Measurements from ENCODE around the gene MICAL1.
A peak's percentile ranks its signal among the peaks of the same experiment; 100 is the strongest.

The MICAL1 gene, protein sequence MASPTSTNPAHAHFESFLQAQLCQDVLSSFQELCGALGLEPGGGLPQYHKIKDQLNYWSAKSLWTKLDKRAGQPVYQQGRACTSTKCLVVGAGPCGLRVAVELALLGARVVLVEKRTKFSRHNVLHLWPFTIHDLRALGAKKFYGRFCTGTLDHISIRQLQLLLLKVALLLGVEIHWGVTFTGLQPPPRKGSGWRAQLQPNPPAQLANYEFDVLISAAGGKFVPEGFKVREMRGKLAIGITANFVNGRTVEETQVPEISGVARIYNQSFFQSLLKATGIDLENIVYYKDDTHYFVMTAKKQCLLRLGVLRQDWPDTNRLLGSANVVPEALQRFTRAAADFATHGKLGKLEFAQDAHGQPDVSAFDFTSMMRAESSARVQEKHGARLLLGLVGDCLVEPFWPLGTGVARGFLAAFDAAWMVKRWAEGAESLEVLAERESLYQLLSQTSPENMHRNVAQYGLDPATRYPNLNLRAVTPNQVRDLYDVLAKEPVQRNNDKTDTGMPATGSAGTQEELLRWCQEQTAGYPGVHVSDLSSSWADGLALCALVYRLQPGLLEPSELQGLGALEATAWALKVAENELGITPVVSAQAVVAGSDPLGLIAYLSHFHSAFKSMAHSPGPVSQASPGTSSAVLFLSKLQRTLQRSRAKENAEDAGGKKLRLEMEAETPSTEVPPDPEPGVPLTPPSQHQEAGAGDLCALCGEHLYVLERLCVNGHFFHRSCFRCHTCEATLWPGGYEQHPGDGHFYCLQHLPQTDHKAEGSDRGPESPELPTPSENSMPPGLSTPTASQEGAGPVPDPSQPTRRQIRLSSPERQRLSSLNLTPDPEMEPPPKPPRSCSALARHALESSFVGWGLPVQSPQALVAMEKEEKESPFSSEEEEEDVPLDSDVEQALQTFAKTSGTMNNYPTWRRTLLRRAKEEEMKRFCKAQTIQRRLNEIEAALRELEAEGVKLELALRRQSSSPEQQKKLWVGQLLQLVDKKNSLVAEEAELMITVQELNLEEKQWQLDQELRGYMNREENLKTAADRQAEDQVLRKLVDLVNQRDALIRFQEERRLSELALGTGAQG

DNA sequence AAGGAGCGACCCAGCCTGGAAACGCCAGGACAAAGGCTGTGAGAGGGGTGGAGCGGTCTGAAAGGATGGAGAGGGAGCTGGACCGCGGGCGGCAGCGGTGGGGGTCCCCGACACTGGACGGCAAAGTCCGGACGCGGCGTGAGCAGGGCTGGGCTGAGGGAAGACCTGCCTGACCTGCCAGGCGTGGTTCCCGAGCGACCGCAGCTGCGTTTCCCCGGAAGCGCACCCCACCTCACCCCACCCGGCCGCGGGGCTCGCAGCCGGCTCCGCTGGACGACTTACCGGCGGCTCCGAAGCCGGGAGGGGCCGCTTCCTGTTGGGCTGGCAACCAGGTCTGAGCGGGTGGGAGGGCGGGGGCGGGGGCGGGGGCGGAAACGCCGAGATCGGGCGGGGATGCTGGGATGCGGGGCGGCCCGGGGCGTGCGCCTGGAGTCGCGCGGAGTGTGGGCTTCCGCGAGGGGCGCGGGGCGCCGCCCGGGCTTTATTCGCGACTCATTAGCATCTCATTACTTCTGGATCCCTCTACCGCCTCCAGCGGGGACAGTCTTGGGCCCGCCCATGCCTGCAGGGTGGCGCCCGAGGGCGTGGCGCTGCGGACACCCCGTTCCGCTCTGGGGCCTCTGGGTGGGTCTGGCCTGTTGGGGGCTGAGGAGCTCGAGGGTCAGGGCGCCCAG is at the start of gene MICAL1:
MICAL1 (minus strand) TSS at position 336 of the 674 bp plus-strand sequence. CDS start 1,576 bp downstream, outside the sequence.
- peak; percentile 45 to 64 for DNase-seq (ENCODE audit: low read depth in 2 of 2)

DNA sequence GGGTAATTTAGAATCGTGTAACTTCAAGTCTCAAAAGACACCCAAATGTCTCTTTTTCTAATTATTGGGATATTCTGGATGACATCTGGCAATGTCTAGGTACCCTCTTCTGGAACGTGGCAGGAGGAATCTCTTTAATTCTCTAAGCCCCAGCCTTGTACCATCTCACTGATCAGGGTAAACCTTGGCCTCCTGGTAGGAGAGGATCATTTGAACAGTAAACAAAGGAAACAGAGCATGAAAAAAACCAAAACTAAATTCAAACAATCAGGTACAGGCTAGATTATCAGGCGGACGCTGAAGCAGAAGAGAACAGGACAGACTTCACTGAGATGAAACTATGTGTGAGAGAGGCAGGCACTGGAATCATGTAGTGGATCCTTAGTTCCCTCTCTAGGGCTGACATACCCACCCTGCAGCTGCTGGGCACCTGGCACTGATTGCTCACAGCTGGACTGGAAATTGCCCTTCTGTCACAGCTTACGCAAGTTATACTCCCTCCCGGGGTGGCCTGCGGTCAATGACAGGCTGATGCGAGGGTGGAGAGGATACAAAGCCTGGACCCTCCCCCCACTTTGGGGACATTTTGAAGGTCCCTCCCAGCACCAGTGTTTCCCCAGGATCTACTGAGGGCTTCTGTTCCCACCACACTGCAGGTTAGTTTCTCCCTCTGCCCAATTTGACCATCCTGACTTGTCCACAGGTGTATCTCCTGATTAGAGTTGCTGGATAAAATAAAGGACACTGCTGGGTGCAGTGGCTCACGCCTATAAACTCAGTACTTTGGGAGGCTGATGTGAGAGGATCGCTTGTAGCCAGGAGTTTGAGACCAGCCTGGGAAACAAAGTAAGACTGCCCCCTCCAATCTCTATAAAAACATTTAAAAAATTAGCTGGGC is 48.0 kb upstream of the MICAL1 start:
- no peak for DNase-seq (ENCODE audit: low read depth in 2 of 2)

DNA sequence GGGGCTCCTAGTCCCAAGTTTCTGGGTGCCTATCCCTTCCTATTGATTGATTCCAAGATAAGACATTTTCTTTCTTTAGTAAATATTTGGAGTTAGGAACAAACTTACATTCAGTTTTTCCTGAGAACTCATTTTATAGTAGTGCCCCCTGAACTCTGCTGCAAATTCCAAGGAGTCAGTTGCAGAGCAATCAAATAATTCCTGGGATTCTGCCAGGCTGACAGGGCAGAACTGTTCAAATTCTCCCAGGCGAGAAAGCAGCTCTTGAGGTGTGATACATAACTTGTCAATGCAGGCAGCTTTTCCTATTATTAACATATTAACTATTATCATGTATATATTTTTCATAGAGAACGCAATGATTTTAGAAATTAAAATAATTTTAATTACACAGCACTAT is 43.4 kb upstream of the MICAL1 start:
- DNase-seq (ENCODE audit: low read depth in 2 of 2), result no peak

DNA sequence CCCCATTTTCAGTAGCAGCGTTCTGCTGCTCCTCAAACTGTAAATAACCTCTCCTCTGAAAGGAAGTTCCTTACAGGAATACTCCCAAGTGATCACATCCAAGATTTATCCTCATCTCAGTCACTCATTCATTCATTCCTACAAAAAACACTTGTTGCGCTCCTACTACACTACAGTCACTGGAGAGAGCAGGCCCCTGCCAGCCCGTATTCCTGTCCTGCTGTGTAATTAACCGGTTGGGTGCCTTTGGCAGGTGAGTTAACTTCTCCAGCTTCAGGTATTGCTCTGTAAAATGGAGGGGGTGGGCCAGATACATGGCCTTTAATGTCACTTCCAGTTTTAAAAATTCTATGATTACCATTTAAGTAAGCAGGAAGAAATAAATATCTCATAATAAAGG is 42.5 kb upstream of the MICAL1 start:
- no peak for DNase-seq (ENCODE audit: low read depth in 2 of 2)

DNA sequence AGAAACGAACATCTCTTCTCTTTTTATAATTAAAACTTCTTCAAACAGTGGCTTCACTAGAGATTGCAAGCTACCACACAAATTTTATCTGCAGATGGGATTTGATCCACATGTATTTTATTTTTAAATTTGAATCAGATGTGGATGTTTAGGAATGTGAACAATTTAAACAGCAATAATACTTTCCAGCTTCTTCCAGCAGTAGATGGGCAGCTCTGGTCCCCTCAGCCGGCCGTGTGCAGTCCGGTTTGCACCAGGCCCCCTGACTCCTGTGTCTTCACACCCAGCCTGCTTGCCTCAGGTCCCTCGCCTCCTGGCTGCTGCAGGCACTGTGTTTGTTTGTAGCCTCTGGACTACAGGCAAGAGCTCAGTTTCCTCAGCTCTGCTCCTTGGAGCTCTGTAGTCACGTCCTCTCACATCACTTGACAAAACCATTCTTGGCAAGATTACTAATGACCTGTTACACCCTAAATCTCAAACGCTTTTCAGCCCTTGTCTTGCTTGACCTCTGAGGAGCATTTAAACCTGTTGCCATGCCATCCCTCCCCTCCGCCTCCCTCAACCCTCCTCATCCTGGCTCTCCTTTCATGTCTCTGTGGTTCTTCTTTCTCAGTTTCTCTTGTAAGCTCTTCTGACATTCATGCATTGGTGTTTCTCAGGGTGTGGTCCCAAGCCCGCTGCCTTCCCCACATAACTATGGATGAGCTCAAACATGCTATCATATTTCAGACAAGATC is 40.6 kb upstream of the MICAL1 start:
- DNase-seq (ENCODE audit: low read depth in 2 of 2), result no peak

DNA sequence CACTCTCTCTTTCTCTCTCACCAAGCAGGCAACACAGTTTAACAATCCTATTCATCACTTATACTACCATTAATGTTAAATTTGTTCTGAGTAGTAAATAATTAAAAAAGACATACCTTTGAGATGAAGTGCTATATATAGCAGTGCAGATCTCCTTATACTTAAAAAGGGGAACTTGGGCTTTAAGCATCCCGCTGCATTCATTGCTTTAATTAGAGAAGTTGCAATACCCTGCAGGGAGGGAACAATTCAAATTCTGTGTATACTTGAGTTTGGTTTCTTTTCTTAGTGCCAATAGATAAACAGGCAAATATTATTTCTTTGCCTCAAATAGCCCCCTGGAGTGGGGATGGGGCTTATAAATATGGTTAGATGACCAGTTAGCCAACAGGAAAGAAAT is 38.3 kb upstream of the MICAL1 start:
- DNase-seq (ENCODE audit: low read depth in 2 of 2), result no peak

DNA sequence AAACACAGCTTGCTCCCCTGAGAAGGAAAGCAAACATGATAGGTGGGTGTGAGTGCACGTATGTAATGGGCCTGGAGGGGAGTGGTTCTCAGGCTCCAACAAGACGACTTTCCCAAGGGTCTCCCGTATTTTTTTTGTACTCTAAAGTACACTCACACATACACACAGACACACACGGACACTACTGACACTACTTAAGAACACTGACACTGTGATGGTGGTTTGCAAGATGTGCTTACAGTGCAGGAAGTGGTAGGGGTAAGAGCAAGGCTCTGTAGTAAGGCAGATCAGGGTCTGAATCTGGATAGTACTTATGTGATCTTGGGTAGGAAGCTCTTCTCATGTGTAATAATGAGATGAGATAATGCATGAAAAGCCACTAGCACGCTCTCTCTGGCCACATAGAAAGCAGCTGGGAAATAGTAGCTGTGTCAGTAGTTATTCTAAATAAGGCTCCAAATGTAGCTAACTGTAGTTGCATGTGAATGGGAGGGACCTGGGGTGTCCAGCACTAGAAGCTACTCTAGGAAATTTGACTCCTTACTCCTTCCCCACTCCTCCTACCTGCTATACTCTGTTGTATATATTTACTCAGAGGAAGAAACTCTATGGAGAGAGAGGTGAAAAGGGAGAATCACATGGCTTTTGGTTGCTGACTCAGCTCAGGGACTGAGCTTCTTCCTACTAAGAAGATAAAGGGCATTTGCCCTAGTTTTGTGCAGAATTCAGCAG is 35.8 kb upstream of the MICAL1 start:
- no peak for DNase-seq (ENCODE audit: low read depth in 2 of 2)

DNA sequence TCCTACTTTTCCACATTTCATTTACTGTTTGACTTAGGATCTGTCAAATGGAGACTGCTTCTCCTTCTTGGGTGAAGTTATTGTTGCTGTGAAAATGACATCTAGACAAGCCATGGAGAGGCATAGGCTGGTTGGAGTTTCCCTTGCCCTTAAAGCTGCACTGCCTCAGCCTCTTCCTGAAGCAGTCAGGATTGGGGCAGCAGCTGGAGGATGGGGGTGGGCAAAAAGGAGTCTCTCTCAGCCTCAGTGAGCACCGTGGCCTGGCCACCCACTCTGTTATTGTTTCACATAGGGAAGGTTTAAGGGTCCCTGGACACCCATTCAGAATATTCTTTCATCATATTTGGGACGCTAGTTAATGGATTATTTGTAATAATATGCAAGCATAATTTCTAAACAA is 35.1 kb upstream of the MICAL1 start:
- no peak for DNase-seq (ENCODE audit: low read depth in 2 of 2)

DNA sequence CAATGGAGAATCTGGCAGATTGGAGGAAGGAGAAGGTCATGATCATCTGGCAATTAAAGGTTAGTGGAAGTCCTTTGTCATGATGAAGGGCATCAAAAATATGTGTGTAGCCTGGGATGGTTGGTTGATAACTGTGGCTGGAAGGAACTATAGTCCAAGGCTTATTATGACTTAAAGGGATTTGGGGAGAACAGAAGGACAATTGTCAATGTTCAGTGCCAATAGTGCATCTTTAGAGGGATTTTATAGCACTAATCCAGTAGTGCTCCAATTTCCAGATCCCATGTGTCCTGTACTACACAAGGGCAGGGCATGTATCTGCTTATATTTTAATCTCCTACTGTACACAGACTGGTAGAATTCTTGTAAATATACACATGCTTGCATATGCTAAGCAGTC is 32.4 kb upstream of the MICAL1 start:
- DNase-seq (ENCODE audit: low read depth in 2 of 2), result no peak

DNA sequence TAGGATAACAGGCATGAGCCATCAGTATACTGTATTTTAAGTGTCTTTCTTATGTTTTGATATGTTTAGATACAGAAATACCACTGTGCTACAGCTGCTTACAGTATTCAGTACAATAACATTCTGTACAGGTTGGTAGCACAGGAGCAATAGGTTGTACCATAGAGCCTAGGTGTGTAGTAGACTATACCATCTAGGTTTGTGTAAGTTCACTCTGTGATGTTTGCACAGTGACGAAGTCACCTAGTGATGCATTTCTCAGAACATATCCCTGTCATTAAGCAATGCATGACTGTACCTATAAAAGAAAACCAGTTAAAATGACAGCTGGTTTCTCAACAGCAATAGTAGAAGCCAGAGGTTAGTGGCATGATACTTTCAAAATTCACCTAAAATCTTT is 30.5 kb upstream of the MICAL1 start:
- DNase-seq (ENCODE audit: low read depth in 2 of 2), result no peak

DNA sequence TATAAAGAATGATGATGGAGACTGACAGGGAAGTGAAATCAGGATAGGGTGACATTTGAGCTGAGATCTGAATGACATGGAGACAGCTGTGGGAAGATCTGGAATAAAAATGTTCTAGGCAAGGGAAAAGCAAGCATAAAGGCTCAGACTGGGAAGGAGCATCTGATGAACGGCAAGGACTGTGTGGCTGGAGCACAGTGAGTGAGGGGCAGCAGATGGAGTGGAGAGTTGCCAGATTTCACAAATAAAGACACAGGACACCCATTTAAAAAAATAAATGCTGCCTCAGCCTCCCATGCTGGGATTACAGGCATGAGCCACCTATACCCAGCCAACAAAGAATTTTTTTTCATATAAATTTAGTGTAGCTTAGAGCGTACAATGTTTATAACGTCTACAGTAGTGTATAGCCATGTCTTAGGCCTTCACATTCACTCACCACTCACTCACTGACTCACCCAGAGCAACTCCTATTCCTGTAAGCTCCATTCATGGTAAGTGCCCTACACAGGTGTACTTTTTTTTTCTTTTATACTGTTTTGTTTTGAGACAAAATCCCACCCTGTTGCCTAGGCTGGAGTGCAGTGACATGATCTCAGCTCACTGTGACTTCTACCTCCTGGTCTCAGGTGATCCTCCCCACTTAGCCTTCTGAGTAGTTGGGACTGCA is 29.8 kb upstream of the MICAL1 start:
- no peak for DNase-seq (ENCODE audit: low read depth in 2 of 2)

DNA sequence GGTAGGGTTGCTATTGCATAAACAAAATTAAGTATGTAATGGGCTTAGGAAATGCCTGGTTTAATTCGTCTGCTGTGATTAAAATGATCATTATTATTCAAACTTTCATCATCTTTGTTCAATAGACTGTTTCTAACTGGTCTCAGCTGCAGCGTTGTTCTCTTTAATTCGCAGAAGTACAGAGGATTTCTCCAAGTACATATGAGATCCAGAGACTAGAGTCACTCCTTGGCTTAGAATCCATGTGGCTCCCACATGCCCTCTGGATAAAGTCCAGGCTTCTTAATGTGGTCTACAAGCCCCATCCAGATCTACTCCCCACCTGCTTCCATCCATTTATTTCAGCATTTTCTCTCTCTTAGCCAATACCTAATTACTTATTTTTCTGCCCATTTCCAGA is 28.6 kb upstream of the MICAL1 start:
- DNase-seq (ENCODE audit: low read depth in 2 of 2), result no peak

DNA sequence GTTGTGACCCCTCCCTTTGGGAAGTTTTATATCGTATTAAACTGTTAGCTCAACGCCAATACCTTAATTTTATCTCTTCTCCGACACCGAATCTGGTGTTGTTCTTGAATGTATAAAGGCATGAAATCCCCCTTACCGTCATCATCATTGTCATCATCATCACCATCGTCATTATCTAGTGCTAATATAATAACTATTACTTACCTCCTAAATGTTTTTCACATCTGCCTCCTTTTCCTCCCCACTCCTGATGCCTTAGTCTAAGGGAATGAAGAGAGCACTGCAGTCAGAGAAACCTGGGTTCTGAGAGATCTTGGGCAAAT is 28.1 kb upstream of the MICAL1 start:
- no peak for DNase-seq (ENCODE audit: low read depth in 2 of 2)

DNA sequence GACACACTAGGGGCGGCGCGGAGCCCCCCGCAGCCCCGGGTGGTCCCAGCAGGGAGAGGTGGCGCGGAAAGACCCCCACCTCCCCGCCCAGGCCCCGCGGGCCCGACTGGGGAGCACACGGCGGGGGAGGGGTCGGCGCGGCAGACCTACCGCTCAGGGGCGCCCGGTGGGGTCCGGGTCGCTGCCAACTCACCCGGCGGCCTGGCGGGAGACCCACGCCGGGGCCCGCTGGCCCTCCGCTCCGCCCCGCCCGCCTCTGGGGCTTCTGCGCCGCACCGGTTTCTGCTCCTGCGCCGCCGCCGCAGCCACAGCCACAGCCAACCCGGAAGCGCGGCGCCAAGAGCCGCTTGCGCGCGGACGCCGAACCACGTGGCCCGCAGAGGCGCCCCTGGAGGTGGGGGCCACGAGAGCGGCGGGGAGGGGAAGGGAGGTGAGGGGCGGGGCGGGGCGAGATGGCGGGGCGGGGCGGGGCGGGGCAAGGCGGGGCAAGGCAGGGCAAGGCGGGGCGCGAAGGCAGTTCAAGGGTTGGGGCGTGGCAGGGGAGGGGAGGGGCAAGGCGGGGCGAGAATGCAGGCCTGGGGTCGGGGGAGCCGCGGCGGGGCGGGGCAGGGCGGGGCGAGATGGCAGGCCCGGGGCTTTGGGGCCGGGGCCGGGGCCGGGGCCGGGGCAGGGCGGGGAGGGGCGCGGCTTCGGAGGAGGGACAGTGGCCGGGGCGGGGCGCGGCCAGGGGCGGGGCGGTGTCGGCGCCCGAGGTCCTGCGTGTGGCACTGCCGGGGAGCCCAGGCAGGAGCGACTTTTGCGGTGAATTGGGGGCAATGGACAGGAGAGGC is 27.5 kb upstream of the MICAL1 start, which contains the start of gene ZBTB24:
ZBTB24 (minus strand) TSS at position 315 of the 830 bp plus-strand sequence. CDS start 1,193 bp downstream, outside the sequence.
- DNase-seq (ENCODE audit: low read depth in 2 of 2), result peak; percentile 85 to 86

DNA sequence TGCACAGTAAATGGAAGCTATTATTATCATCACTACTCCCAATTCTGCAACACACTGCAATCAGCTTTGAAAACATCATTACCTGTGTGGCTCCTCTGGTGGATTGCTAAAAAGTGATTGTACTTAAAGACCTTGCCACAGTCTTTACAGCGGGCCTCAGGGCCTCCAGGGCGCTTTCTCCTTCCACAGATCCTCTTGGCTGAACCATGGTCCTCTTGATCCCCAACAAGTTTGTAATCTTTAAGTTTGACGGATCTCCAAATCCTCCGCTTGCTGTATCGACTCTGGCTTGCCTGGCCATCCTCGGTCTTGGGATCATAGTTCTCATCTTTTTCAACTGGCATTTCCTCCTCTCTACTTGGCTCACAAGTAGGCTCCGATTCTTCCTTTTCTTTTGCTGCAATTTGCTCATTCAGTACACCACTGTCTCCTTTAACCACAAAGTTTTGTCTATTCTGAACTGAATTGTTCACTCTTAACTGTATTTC is 25.5 kb upstream of the MICAL1 start:
- no peak for DNase-seq (ENCODE audit: low read depth in 2 of 2)

DNA sequence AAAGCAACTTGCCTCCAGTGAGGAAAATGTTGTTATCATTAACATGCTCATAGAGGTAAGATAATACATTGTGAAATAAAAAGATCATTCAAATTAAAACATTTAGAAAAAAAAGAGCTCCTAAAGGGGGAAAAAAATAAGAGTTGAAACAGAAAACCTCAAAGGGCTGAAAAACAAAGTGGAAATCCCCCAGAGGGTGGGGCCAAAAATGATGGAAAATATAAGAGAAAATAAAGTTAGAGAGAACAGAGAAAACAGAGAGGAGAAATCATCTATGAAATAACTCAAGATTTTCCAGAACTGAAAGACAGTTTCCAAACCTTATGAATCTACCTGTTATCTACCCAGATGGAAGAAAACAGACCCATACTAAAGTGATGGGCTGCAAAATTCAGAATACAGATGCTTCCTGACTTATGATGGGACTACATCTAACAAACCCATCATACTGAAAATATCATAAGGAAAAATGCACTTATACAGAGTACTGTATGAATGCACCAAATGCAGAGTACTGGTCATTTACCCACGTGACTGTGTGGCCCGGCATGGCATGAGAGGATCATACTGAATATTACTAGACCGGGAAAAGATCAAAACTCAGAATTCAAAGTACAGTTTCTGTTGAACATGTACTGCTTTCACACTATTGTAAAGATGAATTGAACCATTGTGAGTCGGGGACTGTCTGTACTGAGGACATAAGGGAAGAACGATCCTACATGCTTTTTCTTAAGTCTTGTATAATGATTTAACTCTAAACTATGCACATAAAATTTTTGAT is 23.5 kb upstream of the MICAL1 start:
- DNase-seq (ENCODE audit: low read depth in 2 of 2), result no peak

DNA sequence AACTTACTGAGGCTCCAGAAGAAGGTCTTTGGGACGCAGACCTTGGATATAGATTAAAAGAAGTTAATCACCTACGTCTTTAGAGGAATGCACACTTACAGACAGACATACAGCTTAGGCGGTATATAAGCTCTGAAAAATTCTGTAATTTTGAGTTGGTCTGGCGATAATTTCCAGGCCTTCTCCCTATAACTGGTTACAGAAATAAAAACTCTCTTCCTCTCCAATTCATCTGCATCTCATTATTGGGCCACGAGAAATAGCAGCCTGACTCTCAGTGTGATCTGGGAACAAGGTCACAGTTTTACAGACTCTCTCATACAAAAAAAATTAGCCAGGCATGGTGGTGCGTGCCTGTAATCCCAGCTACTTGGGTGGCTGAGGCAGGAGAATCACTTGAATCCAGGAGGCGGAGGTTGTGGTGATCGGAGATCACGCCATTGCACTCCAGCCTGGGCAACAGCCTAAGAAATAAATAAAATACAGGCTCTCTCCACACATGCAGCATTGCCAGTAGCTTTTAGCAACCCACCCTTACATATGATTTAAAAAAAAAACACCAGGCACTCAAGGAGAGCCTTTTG is 22.7 kb upstream of the MICAL1 start:
- no peak for DNase-seq (ENCODE audit: low read depth in 2 of 2)

Data from stimulated activated CD8-positive, alpha-beta memory T cell treated with anti-CD3 and anti-CD28 coated beads, Interleukin-2, amount 100 ng/mL, for 48 hours (primary cell).